IMR-90 (cell line): ENCODE results near the gene EIF2B5. TPM values are rescaled to one million over a fixed set of nuclear protein-coding genes. Genes with fewer than 3 reads are reported as not detected.

ENCODE experiments used
- ATAC-seq: fragments of 200-7000 bp; cut with Tn5 transposase; 2 replicates; pipeline ENCODE4 v1.9.1; 2020; ENCODE audit warnings: low read depth, mild to moderate bottlenecking, moderate library complexity
- BruUV-seq: library from RNA; stranded (reverse); fragments of 400-500 nt; replicated peaks from 2 replicates; lab custom pipeline; 2021; lab: Mats Ljungman, UMichigan
- CTCF ChIA-PET: fragments of 300-600 bp; formaldehyde crosslinking; extraction: SDS; loops from one replicate; lab custom pipeline; 2021; ENCODE audit warnings: antibody characterized with exemption; lab: Yijun Ruan, JAX
- POLR2A ChIA-PET: fragments of 300-600 bp; sonication (Branson Sonifier 250); formaldehyde crosslinking; loops from one replicate; lab custom pipeline; 2022; ENCODE audit warnings: antibody characterized with exemption; ENCODE audit not compliant: unreplicated experiment; lab: Charles Lee
- DNase-seq: peaks from one replicate; pipeline ENCODE4 v3.0.0; 2013
- H2AFZ ChIP-seq: replicated peaks from 2 replicates; pipeline ENCODE3; 2013; ENCODE audit warnings: low read length, mild to moderate bottlenecking; ENCODE audit not compliant: poor library complexity
- H2AK5ac ChIP-seq: 2 replicates; pipeline ENCODE4 v1.6.1; 2013; ENCODE audit warnings: low read depth, low read length, inconsistent platforms
- H2AK9ac ChIP-seq: replicated peaks from 2 replicates; pipeline ENCODE3; 2013; ENCODE audit warnings: mild to moderate bottlenecking, low read depth, low read length, moderate library complexity; ENCODE audit not compliant: poor library complexity
- H2BK120ac ChIP-seq: 2 replicates; pipeline ENCODE4 v1.6.1; 2013; ENCODE audit warnings: low read depth, low read length, inconsistent platforms
- H2BK15ac ChIP-seq: 3 replicates; pipeline ENCODE4 v1.6.1; 2013; ENCODE audit warnings: low read depth, low read length, inconsistent platforms
- H2BK20ac ChIP-seq: 2 replicates; pipeline ENCODE4 v1.6.1; 2013; ENCODE audit warnings: low read depth, mild to moderate bottlenecking, inconsistent platforms, low read length, moderate library complexity
- H2BK5ac ChIP-seq: 2 replicates; pipeline ENCODE4 v1.6.1; 2013; ENCODE audit warnings: mild to moderate bottlenecking, low read depth, low read length, inconsistent platforms; ENCODE audit not compliant: poor library complexity, severe bottlenecking
- H3K14ac ChIP-seq: replicated peaks from 2 replicates; pipeline ENCODE4 v1.6.1; 2013; ENCODE audit warnings: low read depth, low read length, inconsistent platforms
- H3K18ac ChIP-seq: 2 replicates; pipeline ENCODE4 v1.6.1; 2013; ENCODE audit warnings: low read depth, low read length, control low read depth
- H3K23ac ChIP-seq: 2 replicates; pipeline ENCODE4 v1.6.1; 2013; ENCODE audit warnings: low read depth, low read length, inconsistent platforms
- H3K27ac ChIP-seq: 2 replicates; pipeline ENCODE4 v1.5.1; 2013; ENCODE audit warnings: mild to moderate bottlenecking, control low read depth, low read length; ENCODE audit not compliant: insufficient read depth
- H3K27me3 ChIP-seq: 2 replicates; pipeline ENCODE4 v1.6.1; 2013; ENCODE audit warnings: low read length; ENCODE audit not compliant: control insufficient read depth, insufficient read depth
- H3K36me3 ChIP-seq: 2 replicates; pipeline ENCODE4 v1.6.1; 2013; ENCODE audit warnings: low read length, mixed read lengths; ENCODE audit not compliant: control insufficient read depth, insufficient read depth
- H3K4ac ChIP-seq: 2 replicates; pipeline ENCODE4 v1.6.1; 2013; ENCODE audit warnings: low read depth, low read length, inconsistent platforms
- H3K4me1 ChIP-seq: 2 replicates; pipeline ENCODE4 v1.6.1; 2013; ENCODE audit warnings: low read length, mixed read lengths; ENCODE audit not compliant: control insufficient read depth, insufficient read depth
- H3K4me2 ChIP-seq: 2 replicates; pipeline ENCODE4 v1.6.1; 2013; ENCODE audit warnings: low read depth, mild to moderate bottlenecking, control low read depth, low read length, moderate library complexity
- H3K4me3 ChIP-seq: 2 replicates; pipeline ENCODE4 v1.5.1; 2013; ENCODE audit warnings: low read depth, mild to moderate bottlenecking, control low read depth, low read length, moderate library complexity; ENCODE audit not compliant: insufficient read depth
- H3K56ac ChIP-seq: 2 replicates; pipeline ENCODE4 v1.6.1; 2013; ENCODE audit warnings: low read length, inconsistent platforms; ENCODE audit not compliant: insufficient read depth; ENCODE audit errors: extremely low read depth
- H3K79me1 ChIP-seq, 2 experiments: 2 replicates each; pipeline ENCODE4 v1.6.1; 2013; ENCODE audit warnings: low read length in 2 of 2, inconsistent platforms in 1 of 2, low read depth in 1 of 2
- H3K9ac ChIP-seq: 2 replicates; pipeline ENCODE4 v1.6.1; 2013; ENCODE audit warnings: low read depth, low read length, control low read depth
- H3K9me1 ChIP-seq: 2 replicates; pipeline ENCODE4 v1.6.1; 2013; ENCODE audit warnings: low read length, inconsistent platforms; ENCODE audit not compliant: insufficient read depth
- H3K9me3 ChIP-seq: 2 replicates; pipeline ENCODE4 v1.6.1; 2013; ENCODE audit warnings: low read length; ENCODE audit not compliant: control insufficient read depth, insufficient read depth
- H4K20me1 ChIP-seq: 2 replicates; pipeline ENCODE4 v1.6.1; 2013; ENCODE audit warnings: low read length, inconsistent platforms; ENCODE audit not compliant: insufficient read depth
- H4K5ac ChIP-seq: 2 replicates; pipeline ENCODE4 v1.6.1; 2013; ENCODE audit warnings: mild to moderate bottlenecking, low read depth, low read length, control low read depth
- H4K8ac ChIP-seq, 2 experiments: 2 replicates each; pipeline ENCODE4 v1.6.1; 2013; ENCODE audit warnings: low read depth in 2 of 2, low read length in 2 of 2, control low read depth in 1 of 2, inconsistent platforms in 1 of 2
- H4K91ac ChIP-seq: 2 replicates; pipeline ENCODE4 v1.6.1; 2013; ENCODE audit warnings: low read depth, low read length, inconsistent platforms; ENCODE audit not compliant: insufficient read depth
- MAFK ChIP-seq: IDR thresholded peaks from 2 replicates; pipeline ENCODE4 v1.6.1; 2012; ENCODE audit warnings: low read depth, low read length, improper control_type of control experiment
- MXI1 ChIP-seq: IDR thresholded peaks from 2 replicates; pipeline ENCODE4 v1.6.1; 2012; ENCODE audit warnings: low read depth, mild to moderate bottlenecking, low read length, moderate library complexity, borderline replicate concordance
- RAD21 ChIP-seq: IDR thresholded peaks from 2 replicates; pipeline ENCODE4 v1.6.1; 2012; ENCODE audit warnings: low read length, improper control_type of control experiment
- WGBS, 2 experiments: methylation state at CpG; one replicate each; pipeline versions ENCODE4 v1.1.5 to v1.1.7; 2013; ENCODE audit warnings: missing lambda C conversion rate in 2 of 2; ENCODE audit not compliant: insufficient read length in 1 of 2; ENCODE audit errors: extremely low coverage in 2 of 2; 5-methylcytosine and 5-hydroxymethylcytosine counted together
- dilution Hi-C: fragments of 300-500 bp; cut with HindIII; formaldehyde crosslinking; loops from one replicate; pipeline ENCODE4 v1.14.3; 2018; ENCODE audit warnings: low sequenced_read_pairs; ENCODE audit not compliant: unreplicated experiment
- in situ Hi-C: fragments of 300-500 bp; cut with MboI; formaldehyde crosslinking; loops from 3 replicates; pipeline ENCODE4 v1.14.3; 2019; ENCODE audit warnings: low sequenced_read_pairs, inconsistent platforms, mixed read lengths
- intact Hi-C: fragments of 100-400 bp; cut with micrococcal nuclease; formaldehyde crosslinking; loops from 2 replicates; pipeline ENCODE4 v1.10.0; 2022
- polyA plus RNA-seq, 3 experiments: library from polyadenylated mRNA; depleted of rRNA; stranded (reverse); fragments of >200 nt; gene quantifications; 2 replicates each; pipeline ENCODE4 v1.2.3, GENCODE V29; 2012; ENCODE audit warnings: low replicate concordance in 1 of 3
- total RNA-seq: library from RNA; depleted of rRNA; stranded (reverse); fragments of >200 nt; gene quantifications from 2 replicates; pipeline ENCODE4 v1.2.3, GENCODE V29; 2012

EIF2B5 gene
- total and polyA plus RNA-seq, 2 of the 4 experiments (the other 2 are of a cell fraction), result 31.7 to 37.6 TPM

DNA sequence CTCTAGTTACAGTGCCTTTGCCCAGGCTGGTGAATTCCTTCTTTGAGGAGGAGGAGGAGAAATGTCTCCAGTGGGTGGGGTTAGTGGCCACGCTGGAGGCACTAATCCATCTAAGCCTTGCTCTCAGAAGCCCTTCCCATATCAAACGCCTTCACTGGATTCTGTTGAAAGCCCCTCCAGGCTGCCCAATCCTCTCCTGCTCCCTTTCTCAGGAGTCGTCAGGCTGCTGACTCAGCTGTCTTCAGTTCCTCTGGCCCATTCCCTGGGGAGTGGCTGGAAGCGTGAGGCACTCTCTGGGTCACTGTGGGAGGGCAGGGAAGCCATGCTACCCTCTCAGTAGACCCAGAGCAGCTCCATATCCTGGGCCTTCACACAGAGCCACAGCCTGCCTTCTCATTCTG lies 42.2 kb downstream of the EIF2B5 start:
- H3K18ac ChIP-seq, result no peak overlapping the region
- H2BK5ac ChIP-seq, result peak overlapping the region; percentile 75
- peak overlapping the region; percentile 2; the same call in 1 of the 2 replicates for H3K14ac ChIP-seq
- peaks cover 23% of the 10 kb centered on the region for H3K9me1 ChIP-seq
- peak overlapping the region; percentile 82 for H2AFZ ChIP-seq
- intact Hi-C loops, result loop anchor here (1.0 to 5.0 kb wide), 2 partner anchors 8 to 280 kb away; no protein-coding TSS in a partner anchor
- ATAC-seq, result peak; percentile 1
- H4K5ac ChIP-seq, result no peak overlapping the region
- peak overlapping the region; percentile 81 for H3K27ac ChIP-seq
- H3K36me3 ChIP-seq, result peaks cover 54% of the 10 kb centered on the region
- H3K79me1 ChIP-seq, result peaks cover 37 to 70% of the 10 kb centered on the region in 2 experiments
- H2BK15ac ChIP-seq, result no peak overlapping the region
- ChIA-PET POLR2A (interaction anchor here (1.1 to 1.2 kb wide), 2 partner anchors 9 to 17 kb away, joined by 3 to 11 read pairs; partner anchors contain the start of gene ABCF3), CTCF (interaction anchor here (1.4 kb wide), 1 partner anchor 72 kb away, joined by 4 read pairs; the partner anchor contains the start of gene EEF1AKMT4)
- dilution Hi-C loops, result no loop called here
- H4K8ac ChIP-seq, result peak overlapping the region in 1 of 2 experiments; percentile 45; a peak in 1 of 4 replicates
- peak overlapping the region; percentile 22 for H3K4me3 ChIP-seq
- no CpG with 5 or more reads among the region's 4 CpGs for WGBS, 2 experiments
- H3K4me2 ChIP-seq, result peak overlapping the region; percentile 60
- peak overlapping the region; percentile 55 for H3K23ac ChIP-seq
- no peaks in the 10 kb centered on the region for H3K9me3 ChIP-seq
- peak overlapping the region; percentile 72 for H3K4ac ChIP-seq
- DNase-seq, result peak; percentile 30
- H3K27me3 ChIP-seq, result no peaks in the 10 kb centered on the region
- peak overlapping the region; percentile 43; the same call in 1 of the 2 replicates for H3K56ac ChIP-seq
- peak overlapping the region; percentile 32 for H3K9ac ChIP-seq
- H2BK120ac ChIP-seq, result peak overlapping the region; percentile 1; the same call in 1 of the 2 replicates
- BruUV-seq, result no TSS peak
- H2BK20ac ChIP-seq, result no peak overlapping the region
- peak overlapping the region; percentile 45; the same call in 1 of the 2 replicates for H4K91ac ChIP-seq
- peak overlapping the region; percentile 90 for H2AK5ac ChIP-seq
- peaks cover 10% of the 10 kb centered on the region for H3K4me1 ChIP-seq
- in situ Hi-C loops, result no loop called here
- 0 out of 2 replicates have a peak, but pooled peaks have one; percentile 27 for TF ChIP-seq MXI1
- peak; percentile 96 for TF ChIP-seq MAFK
- no peak for TF ChIP-seq RAD21
- peaks cover 58% of the 10 kb centered on the region for H4K20me1 ChIP-seq
- H2AK9ac ChIP-seq, result peak overlapping the region; percentile 94
